Peyer's patch (tissue), 4 donors: ENCODE measurements around the gene KSR2.

Experiments used
- POLR2A ChIP-seq, 2 donors: fragments of 450-650 bp; IDR thresholded peaks; one replicate each; pipeline ENCODE4 v1.5.1; 2017; ENCODE audit warnings: antibody characterized with exemption in 2 of 2, mild to moderate bottlenecking in 2 of 2, moderate library complexity in 2 of 2
- TF ChIP-seq, protein P1 (sequence below), 6 experiments: fragments of 450-650 bp in 4 of 6; fragments of 200-600 bp in 2 of 6; sonication (generic) in 1 of 6; IDR thresholded peaks; one replicate each; pipeline ENCODE4 v1.5.1; 2017 to 2019; ENCODE audit warnings: antibody characterized with exemption in 6 of 6, mild to moderate bottlenecking in 3 of 6, moderate library complexity in 1 of 6

DNA sequence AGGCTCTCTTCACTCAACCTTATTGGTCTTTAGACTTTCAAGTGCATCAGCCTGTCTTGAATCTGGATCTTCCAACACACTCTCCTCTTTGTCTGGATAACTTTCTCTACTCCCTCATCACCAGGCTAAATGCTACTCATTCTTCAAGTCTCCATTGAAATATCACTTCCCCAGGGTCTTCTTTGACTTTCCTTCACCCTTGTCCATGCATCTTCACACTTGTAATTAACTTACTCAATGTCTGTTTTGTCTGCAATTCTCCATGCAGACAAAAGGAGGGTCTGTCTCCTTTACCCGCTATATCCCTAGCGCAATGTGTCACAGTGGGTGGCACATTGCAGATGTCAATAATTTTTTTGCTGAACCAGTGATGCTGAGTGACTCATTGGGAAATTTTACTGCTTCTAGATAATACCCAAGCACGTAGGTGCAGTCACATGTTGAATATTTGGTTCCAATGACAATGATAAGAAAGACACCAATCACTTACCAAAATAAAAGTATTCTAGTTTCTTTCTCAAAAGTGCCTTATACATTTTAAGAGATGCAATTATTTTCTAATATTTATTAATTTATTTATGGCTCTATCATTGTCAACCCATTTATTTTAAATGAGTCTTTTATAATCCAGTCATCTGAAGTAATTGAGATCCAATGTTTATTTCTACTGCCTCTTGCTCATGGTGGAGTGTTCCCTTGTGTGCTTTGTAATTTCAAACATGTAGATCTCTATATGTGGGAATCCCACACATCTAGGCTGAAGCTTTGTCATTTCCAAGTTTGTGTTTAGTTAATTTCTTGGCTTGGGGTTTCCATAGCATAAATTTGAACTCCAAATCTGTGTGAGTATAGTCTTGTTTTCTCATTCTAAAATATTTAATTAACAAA is 26.0 kb upstream of the KSR2 start:
- TF ChIP-seq, protein P1, sequence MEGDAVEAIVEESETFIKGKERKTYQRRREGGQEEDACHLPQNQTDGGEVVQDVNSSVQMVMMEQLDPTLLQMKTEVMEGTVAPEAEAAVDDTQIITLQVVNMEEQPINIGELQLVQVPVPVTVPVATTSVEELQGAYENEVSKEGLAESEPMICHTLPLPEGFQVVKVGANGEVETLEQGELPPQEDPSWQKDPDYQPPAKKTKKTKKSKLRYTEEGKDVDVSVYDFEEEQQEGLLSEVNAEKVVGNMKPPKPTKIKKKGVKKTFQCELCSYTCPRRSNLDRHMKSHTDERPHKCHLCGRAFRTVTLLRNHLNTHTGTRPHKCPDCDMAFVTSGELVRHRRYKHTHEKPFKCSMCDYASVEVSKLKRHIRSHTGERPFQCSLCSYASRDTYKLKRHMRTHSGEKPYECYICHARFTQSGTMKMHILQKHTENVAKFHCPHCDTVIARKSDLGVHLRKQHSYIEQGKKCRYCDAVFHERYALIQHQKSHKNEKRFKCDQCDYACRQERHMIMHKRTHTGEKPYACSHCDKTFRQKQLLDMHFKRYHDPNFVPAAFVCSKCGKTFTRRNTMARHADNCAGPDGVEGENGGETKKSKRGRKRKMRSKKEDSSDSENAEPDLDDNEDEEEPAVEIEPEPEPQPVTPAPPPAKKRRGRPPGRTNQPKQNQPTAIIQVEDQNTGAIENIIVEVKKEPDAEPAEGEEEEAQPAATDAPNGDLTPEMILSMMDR (IDR thresholded peaks at IDR 0.05), result no peak
- no peak for TF ChIP-seq POLR2A (IDR thresholded peaks at IDR 0.05)
